Loucy (cell line): ENCODE data around the gene KRTAP12-3.

Experiments used
- H2AFZ ChIP-seq: fragments of 200-600 bp; sonication (generic); 2 replicates; pipeline ENCODE4 v1.6.0; 2016; ENCODE audit warnings: antibody characterized with exemption, mild to moderate bottlenecking, low read length, moderate library complexity
- H3F3A ChIP-seq: fragments of 200-600 bp; 2 replicates; pipeline ENCODE4 v1.6.0; 2016; ENCODE audit warnings: antibody characterized with exemption, low read depth, mild to moderate bottlenecking
- H3K27me3 ChIP-seq: fragments of 200-600 bp; sonication (generic); 2 replicates; pipeline ENCODE4 v1.6.1; 2014; ENCODE audit warnings: low read length, mild to moderate bottlenecking; ENCODE audit not compliant: insufficient read depth, poor library complexity, severe bottlenecking
- H3K36me3 ChIP-seq: fragments of 200-600 bp; sonication (generic); 2 replicates; pipeline ENCODE4 v1.6.1; 2016; ENCODE audit warnings: low read length; ENCODE audit not compliant: insufficient read depth
- H3K4me1 ChIP-seq: fragments of 200-600 bp; sonication (generic); 2 replicates; pipeline ENCODE4 v1.5.1; 2014; ENCODE audit warnings: low read length, mild to moderate bottlenecking; ENCODE audit not compliant: insufficient read depth, poor library complexity, severe bottlenecking
- H3K4me2 ChIP-seq: fragments of 200-600 bp; sonication (generic); 2 replicates; pipeline ENCODE4 v1.6.0; 2014; ENCODE audit warnings: antibody characterized with exemption, low read length, low read depth, mild to moderate bottlenecking; ENCODE audit not compliant: poor library complexity, severe bottlenecking
- H3K4me3 ChIP-seq: fragments of 200-600 bp; sonication (generic); 2 replicates; pipeline ENCODE4 v1.5.1; 2014; ENCODE audit warnings: low read length, mild to moderate bottlenecking, mixed read lengths; ENCODE audit not compliant: poor library complexity, severe bottlenecking
- H3K79me2 ChIP-seq: fragments of 200-600 bp; sonication (generic); 2 replicates; pipeline ENCODE4 v1.6.1; 2014; ENCODE audit warnings: low read length; ENCODE audit not compliant: insufficient read depth
- H3K9ac ChIP-seq: fragments of 200-600 bp; sonication (generic); 2 replicates; pipeline ENCODE4 v1.6.0; 2014; ENCODE audit warnings: mild to moderate bottlenecking, low read depth, low read length, moderate library complexity; ENCODE audit not compliant: poor library complexity, severe bottlenecking
- H3K9me2 ChIP-seq: fragments of 200-600 bp; sonication (generic); replicated peaks from 2 replicates; pipeline ENCODE4 v1.6.1; 2016; ENCODE audit warnings: low read depth, low read length, mixed read lengths
- H3K9me3 ChIP-seq: fragments of 200-600 bp; sonication (generic); 2 replicates; pipeline ENCODE4 v1.6.1; 2014; ENCODE audit warnings: mild to moderate bottlenecking, antibody characterized with exemption, low read length, low read depth; ENCODE audit not compliant: insufficient read depth
- H4K20me1 ChIP-seq: fragments of 200-600 bp; sonication (generic); 2 replicates; pipeline ENCODE4 v1.6.0; 2014; ENCODE audit warnings: antibody characterized with exemption, low read length, mild to moderate bottlenecking; ENCODE audit not compliant: insufficient read depth, poor library complexity, severe bottlenecking
- EZH2phosphoT487 ChIP-seq: fragments of 200-600 bp; IDR thresholded peaks from 2 replicates; pipeline ENCODE4 v1.6.1; 2018; ENCODE audit warnings: antibody characterized with exemption, mild to moderate bottlenecking, moderate library complexity, borderline replicate concordance
- TF ChIP-seq, protein P1 (sequence below): fragments of 200-600 bp; sonication (generic); conservative IDR thresholded peaks from 2 replicates; pipeline ENCODE4 v1.5.1; 2014; ENCODE audit warnings: mild to moderate bottlenecking, antibody characterized with exemption, low read length

KRTAP12-3 gene

DNA sequence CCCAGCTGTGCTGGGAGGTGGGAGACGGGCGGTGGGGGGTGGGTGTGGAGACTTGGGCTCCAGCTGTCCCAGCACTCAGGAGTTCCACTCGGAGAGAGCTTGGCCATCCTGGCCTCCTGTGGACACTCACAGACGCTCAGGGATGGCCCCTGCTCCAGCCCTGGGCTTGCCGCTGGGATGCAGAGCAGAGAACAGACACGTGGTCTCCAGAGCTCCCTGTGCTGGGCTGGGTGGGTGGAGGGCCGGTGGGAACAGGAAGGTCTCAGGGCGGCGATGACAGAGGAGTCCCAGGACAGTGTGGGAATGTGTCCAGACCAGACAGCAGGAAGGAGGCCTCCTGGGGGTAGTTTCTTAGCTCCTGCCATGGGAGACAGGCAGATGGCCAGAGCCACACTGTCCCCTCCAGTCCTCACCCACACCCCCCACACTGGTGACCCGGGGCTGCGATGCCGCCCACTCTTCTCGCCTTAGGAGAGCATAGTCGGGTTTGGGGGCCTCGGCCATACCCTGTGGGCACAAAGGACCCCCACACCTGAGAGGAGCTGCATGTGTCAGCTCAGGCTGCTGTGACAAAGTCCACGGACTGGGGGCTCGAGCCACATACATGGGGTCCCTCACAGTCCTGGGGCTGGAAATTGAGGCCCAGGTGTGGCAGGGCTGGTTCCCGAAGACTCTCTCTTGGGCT, 28.9 kb upstream of the KRTAP12-3 start:
- no peaks in the 10 kb centered on the region for H3F3A ChIP-seq
- H3K79me2 ChIP-seq = no peaks in the 10 kb centered on the region
- no peak overlapping the region for H2AFZ ChIP-seq
- no peak overlapping the region for H3K4me3 ChIP-seq
- H3K4me1 ChIP-seq = no peaks in the 10 kb centered on the region
- H3K4me2 ChIP-seq = no peak overlapping the region
- no peaks in the 10 kb centered on the region for H4K20me1 ChIP-seq
- H3K9ac ChIP-seq = no peak overlapping the region
- H3K27me3 ChIP-seq = no peaks in the 10 kb centered on the region
- H3K9me2 ChIP-seq = no peaks in the 10 kb centered on the region
- H3K36me3 ChIP-seq = no peaks in the 10 kb centered on the region
- TF ChIP-seq, protein P1, sequence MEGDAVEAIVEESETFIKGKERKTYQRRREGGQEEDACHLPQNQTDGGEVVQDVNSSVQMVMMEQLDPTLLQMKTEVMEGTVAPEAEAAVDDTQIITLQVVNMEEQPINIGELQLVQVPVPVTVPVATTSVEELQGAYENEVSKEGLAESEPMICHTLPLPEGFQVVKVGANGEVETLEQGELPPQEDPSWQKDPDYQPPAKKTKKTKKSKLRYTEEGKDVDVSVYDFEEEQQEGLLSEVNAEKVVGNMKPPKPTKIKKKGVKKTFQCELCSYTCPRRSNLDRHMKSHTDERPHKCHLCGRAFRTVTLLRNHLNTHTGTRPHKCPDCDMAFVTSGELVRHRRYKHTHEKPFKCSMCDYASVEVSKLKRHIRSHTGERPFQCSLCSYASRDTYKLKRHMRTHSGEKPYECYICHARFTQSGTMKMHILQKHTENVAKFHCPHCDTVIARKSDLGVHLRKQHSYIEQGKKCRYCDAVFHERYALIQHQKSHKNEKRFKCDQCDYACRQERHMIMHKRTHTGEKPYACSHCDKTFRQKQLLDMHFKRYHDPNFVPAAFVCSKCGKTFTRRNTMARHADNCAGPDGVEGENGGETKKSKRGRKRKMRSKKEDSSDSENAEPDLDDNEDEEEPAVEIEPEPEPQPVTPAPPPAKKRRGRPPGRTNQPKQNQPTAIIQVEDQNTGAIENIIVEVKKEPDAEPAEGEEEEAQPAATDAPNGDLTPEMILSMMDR = no peak
- TF ChIP-seq EZH2phosphoT487 = no peak
- peaks cover 17% of the 10 kb centered on the region; the same call in 1 of the 2 replicates for H3K9me3 ChIP-seq

DNA sequence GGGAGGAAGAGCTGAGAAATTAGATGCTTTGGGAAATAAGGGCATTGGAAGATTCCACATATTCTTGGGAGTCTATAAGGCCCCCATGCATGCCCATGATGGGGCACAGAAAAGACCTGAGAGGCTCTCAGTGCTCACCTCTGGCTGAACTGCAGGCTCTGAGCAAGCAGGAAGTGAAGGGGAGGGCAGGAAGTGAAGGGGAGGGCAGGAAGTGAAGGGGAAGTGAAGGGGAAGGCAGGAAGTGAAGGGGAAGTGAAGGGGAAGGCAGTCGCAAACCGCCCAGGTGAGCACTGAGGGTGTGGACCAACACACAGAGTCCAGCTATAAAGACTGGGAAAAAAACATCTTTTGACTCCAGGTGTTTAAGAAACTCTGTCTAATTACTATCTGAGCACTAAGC, 27.3 kb upstream of the KRTAP12-3 start:
- Histone ChIP-seq H3K4me3 (no peak overlapping the region), H3K4me1 (no peaks in the 10 kb centered on the region), H3K9me2 (no peaks in the 10 kb centered on the region), H4K20me1 (no peaks in the 10 kb centered on the region), H3F3A (no peaks in the 10 kb centered on the region), H3K36me3 (no peaks in the 10 kb centered on the region), H3K9me3 (peaks cover 14% of the 10 kb centered on the region; the same call in 1 of the 2 replicates), H3K79me2 (no peaks in the 10 kb centered on the region), H3K9ac (no peak overlapping the region), H2AFZ (no peak overlapping the region), H3K4me2 (no peak overlapping the region), H3K27me3 (no peaks in the 10 kb centered on the region)
- TF ChIP-seq, protein P1 = no peak
- TF ChIP-seq EZH2phosphoT487 = no peak

DNA sequence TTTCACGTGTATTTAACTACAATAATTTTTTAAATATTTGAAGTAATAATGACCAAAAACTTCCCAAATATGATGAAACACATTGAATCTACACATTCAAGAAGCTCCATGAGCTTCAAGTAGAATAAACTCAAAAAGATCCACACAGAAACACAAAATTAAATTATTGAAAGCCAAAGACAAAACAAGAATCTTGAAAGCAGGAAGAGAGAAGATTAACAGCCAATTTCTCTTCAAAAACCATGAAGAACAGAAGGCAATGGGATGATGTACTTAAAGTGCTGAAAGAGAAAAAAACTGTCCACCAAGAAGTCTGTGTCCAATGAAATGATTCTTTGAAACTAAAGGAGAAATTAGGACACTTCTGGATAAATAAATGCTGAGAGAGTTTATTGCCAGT, 25.7 kb upstream of the KRTAP12-3 start:
- TF ChIP-seq EZH2phosphoT487 = no peak
- TF ChIP-seq, protein P1 = no peak
- H3K9ac ChIP-seq = no peak overlapping the region

More for the DNA sequence above, 25.7 kb upstream of the KRTAP12-3 start:
- Histone ChIP-seq H3K36me3 (no peaks in the 10 kb centered on the region), H3F3A (no peaks in the 10 kb centered on the region), H2AFZ (no peak overlapping the region), H3K4me3 (no peak overlapping the region), H3K27me3 (no peaks in the 10 kb centered on the region), H3K9me2 (no peaks in the 10 kb centered on the region), H3K9me3 (peaks cover 14% of the 10 kb centered on the region; the same call in 1 of the 2 replicates), H4K20me1 (no peaks in the 10 kb centered on the region), H3K4me1 (no peaks in the 10 kb centered on the region), H3K79me2 (no peaks in the 10 kb centered on the region), H3K4me2 (no peak overlapping the region)
